ENCODE measurements around the gene HSPB6.
"Not testable (repeated sequence)": the region's sequence is repeated elsewhere in the genome, so short reads cannot be mapped to it uniquely, and the experiment has no call there.

The HSPB6 gene

GRCh38 chr19:35732540-35733179, 24.2 kb downstream of the HSPB6 start:
- no peak for DNase-seq

- DNase-seq, result no peak
Observed at GRCh38 chr19:35731779-35732405, 24.9 kb downstream of the HSPB6 start.

- no peak for DNase-seq
Observed at GRCh38 chr19:35731353-35731752, 25.5 kb downstream of the HSPB6 start.

- DNase-seq, result no peak
Observed at GRCh38 chr19:35730326-35730725, 26.5 kb downstream of the HSPB6 start.

GRCh38 chr19:35729763-35730162, 27.1 kb downstream of the HSPB6 start:
- no peak for DNase-seq

GRCh38 chr19:35729021-35729420, 27.8 kb downstream of the HSPB6 start:
- no peak for DNase-seq

GRCh38 chr19:35727956-35728706, 28.7 kb downstream of the HSPB6 start:
- peak in 2 of 56 donors; percentile 8 to 13 for DNase-seq

- DNase-seq, result no peak
Observed at GRCh38 chr19:35727053-35727955, 29.5 kb downstream of the HSPB6 start.

GRCh38 chr19:35725216-35725861, 31.5 kb downstream of the HSPB6 start:
- DNase-seq, result no peak

- DNase-seq, result no peak
Observed at GRCh38 chr19:35724560-35724959, 32.3 kb downstream of the HSPB6 start.

GRCh38 chr19:35724132-35724531, 32.7 kb downstream of the HSPB6 start:
- not testable (repeated sequence) for DNase-seq

- no peak for DNase-seq
Observed at GRCh38 chr19:35723671-35724070, 33.2 kb downstream of the HSPB6 start.

GRCh38 chr19:35722897-35723296, 33.9 kb downstream of the HSPB6 start:
- DNase-seq, result no peak

GRCh38 chr19:35722461-35722860, 34.4 kb downstream of the HSPB6 start:
- no peak for DNase-seq

GRCh38 chr19:35721374-35721773, 35.5 kb downstream of the HSPB6 start:
- no peak for DNase-seq

GRCh38 chr19:35720648-35721047, 36.2 kb downstream of the HSPB6 start:
- DNase-seq, result no peak

- DNase-seq, result no peak
Observed at GRCh38 chr19:35720163-35720524, 36.7 kb downstream of the HSPB6 start.

- DNase-seq, result no peak
Observed at GRCh38 chr19:35719402-35720162, 37.2 kb downstream of the HSPB6 start.

- DNase-seq, result peak in 6 of 56 donors; percentile 21 to 53 (median 40)
Observed at GRCh38 chr19:35718345-35719041, 38.3 kb downstream of the HSPB6 start.
